PFSK-1 (cell line): Measurements from ENCODE around the gene CHMP2B.

Source experiments
- FOXP2 ChIP-seq: optimal IDR thresholded peaks from 2 replicates; pipeline ENCODE3; 2011; ENCODE audit warnings: borderline replicate concordance, control low read depth, inconsistent platforms; ENCODE audit not compliant: insufficient read depth; ENCODE audit errors: extremely low read length, extremely low read depth
- POLR2AphosphoS5 ChIP-seq: IDR thresholded peaks from 2 replicates; pipeline ENCODE4 v1.6.1; 2012; ENCODE audit warnings: low read depth, mild to moderate bottlenecking, control low read depth, low read length, moderate library complexity
- REST ChIP-seq, 2 experiments: IDR thresholded peaks; 2 replicates each; pipeline versions ENCODE4 v1.6.1 to v1.8.0; 2011 to 2012; ENCODE audit warnings: low read depth in 2 of 2, low read length in 2 of 2, control low read depth in 1 of 2, inconsistent platforms in 1 of 2, mild to moderate bottlenecking in 1 of 2, moderate library complexity in 1 of 2; ENCODE audit not compliant: insufficient read depth in 1 of 2
- SIN3A ChIP-seq: IDR thresholded peaks from 2 replicates; pipeline ENCODE4 v1.6.1; 2012; ENCODE audit warnings: mild to moderate bottlenecking, low read length, moderate library complexity, borderline replicate concordance; ENCODE audit not compliant: insufficient read depth
- TAF1 ChIP-seq: IDR thresholded peaks from 2 replicates; pipeline ENCODE4 v1.6.1; 2012; ENCODE audit warnings: low read length, control low read depth, borderline replicate concordance; ENCODE audit not compliant: insufficient read depth

Gene CHMP2B

GRCh38 chr3:87206635-87207034, 20.5 kb upstream of the CHMP2B start:
- TF ChIP-seq FOXP2: no peak
- no peak for TF ChIP-seq SIN3A
- no peak for TF ChIP-seq REST (IDR thresholded peaks at IDR 0.05; ENCODE audit: insufficient read depth in 1 of 2, low read depth in 2 of 2, low read length in 2 of 2)
- no peak for TF ChIP-seq POLR2AphosphoS5
- TF ChIP-seq TAF1: no peak

GRCh38 chr3:87207460-87207859, 19.6 kb upstream of the CHMP2B start:
- TF ChIP-seq POLR2AphosphoS5: no peak
- no peak for TF ChIP-seq SIN3A

GRCh38 chr3:87209111-87209510, 18.0 kb upstream of the CHMP2B start:
- TF ChIP-seq FOXP2 (no peak), SIN3A (no peak), TAF1 (no peak), POLR2AphosphoS5 (no peak), REST (IDR thresholded peaks at IDR 0.05; ENCODE audit: insufficient read depth in 1 of 2, low read depth in 2 of 2, low read length in 2 of 2) (no peak)

- no peak for TF ChIP-seq FOXP2
- TF ChIP-seq REST (IDR thresholded peaks at IDR 0.05; ENCODE audit: insufficient read depth in 1 of 2, low read depth in 2 of 2, low read length in 2 of 2): no peak
- no peak for TF ChIP-seq POLR2AphosphoS5
- no peak for TF ChIP-seq TAF1
- no peak for TF ChIP-seq SIN3A
These were observed 8.5 kb upstream of the CHMP2B start for GRCh38 chr3:87218560-87218959.

GRCh38 chr3:87219611-87220010, 7.5 kb upstream of the CHMP2B start:
- no peak for TF ChIP-seq FOXP2
- no peak for TF ChIP-seq POLR2AphosphoS5
- no peak for TF ChIP-seq SIN3A
- no peak for TF ChIP-seq REST (IDR thresholded peaks at IDR 0.05; ENCODE audit: insufficient read depth in 1 of 2, low read depth in 2 of 2, low read length in 2 of 2)
- TF ChIP-seq TAF1: no peak
